Measurements from ENCODE around the gene PRTN3.

DNA sequence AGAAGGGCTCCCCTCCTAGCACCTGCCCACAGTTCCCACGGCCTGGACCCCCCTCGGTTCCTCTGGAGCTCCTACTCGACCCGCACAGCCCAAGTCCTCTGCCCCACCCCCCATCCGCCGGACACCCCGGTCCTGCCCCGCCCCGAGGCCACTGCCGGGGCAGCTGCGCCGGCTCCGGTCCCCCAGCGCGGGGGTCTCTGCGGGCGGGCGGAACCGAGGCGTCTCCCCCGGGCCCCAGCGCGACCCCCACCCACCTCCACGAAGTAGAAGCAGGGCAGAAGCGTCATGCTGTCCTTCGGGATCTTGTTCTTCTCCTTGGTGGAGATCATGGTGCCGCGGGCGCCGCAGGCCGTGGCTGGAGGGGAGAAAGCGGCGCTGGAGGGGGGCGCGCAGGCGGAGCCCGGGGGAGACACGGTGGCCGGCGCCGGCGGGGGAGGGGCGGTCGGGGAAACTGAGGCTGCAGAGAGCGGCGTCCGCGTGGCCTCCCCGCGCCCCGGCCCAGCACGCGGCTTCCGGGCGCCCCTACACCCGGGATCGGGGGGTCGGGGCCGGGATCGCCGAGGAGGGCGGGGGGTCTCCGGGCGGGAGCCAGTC lies 19.5 kb upstream of the PRTN3 start:
- TF ChIP-seq, protein P1, sequence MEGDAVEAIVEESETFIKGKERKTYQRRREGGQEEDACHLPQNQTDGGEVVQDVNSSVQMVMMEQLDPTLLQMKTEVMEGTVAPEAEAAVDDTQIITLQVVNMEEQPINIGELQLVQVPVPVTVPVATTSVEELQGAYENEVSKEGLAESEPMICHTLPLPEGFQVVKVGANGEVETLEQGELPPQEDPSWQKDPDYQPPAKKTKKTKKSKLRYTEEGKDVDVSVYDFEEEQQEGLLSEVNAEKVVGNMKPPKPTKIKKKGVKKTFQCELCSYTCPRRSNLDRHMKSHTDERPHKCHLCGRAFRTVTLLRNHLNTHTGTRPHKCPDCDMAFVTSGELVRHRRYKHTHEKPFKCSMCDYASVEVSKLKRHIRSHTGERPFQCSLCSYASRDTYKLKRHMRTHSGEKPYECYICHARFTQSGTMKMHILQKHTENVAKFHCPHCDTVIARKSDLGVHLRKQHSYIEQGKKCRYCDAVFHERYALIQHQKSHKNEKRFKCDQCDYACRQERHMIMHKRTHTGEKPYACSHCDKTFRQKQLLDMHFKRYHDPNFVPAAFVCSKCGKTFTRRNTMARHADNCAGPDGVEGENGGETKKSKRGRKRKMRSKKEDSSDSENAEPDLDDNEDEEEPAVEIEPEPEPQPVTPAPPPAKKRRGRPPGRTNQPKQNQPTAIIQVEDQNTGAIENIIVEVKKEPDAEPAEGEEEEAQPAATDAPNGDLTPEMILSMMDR (IDR thresholded peaks at IDR 0.05) = no peak
- TF ChIP-seq POLR2A (IDR thresholded peaks at IDR 0.05) = no peak
- TF ChIP-seq POLR2AphosphoS5 (IDR thresholded peaks at IDR 0.05) = no peak
- TF ChIP-seq EP300 (IDR thresholded peaks at IDR 0.05) = no peak

All from suprapubic skin (tissue), 4 donors.